Measurements from ENCODE around the gene GRIA3. TPM values are rescaled to one million over a fixed set of nuclear protein-coding genes. Genes with fewer than 3 reads are reported as not detected.
"Not testable (repeated sequence)": the region's sequence is repeated elsewhere in the genome, so short reads cannot be mapped to it uniquely, and the experiment has no call there.

GRIA3 gene
- total and polyA plus RNA-seq, 4 donors: 0.05 to 2.0 (median 0.37) TPM

- TF ChIP-seq CTCF (IDR thresholded peaks at IDR 0.05; ENCODE audit: control extremely low read depth, extremely low read depth): no peak
- ATAC-seq (ENCODE audit: insufficient read depth, low FRiP score): no peak
- no peak overlapping the region for H3K4me3 ChIP-seq
- peaks cover 0 to 2% (median 0%) of the 10 kb centered on the region in 3 donors for H3K27me3 ChIP-seq (ENCODE audit: control insufficient read depth in 3 of 3, insufficient read depth in 3 of 3, low read length in 2 of 3)
- H3K9ac ChIP-seq (ENCODE audit: insufficient read depth in 1 of 2, low read length in 2 of 2): no peak overlapping the region
- DNase-seq: no peak
- 86 to 90% methylated on average over 2 of the region's 2 CpGs for WGBS, 2 donors
- H3K36me3 ChIP-seq (ENCODE audit: control insufficient read depth in 4 of 4, insufficient read depth in 4 of 4, low read length in 4 of 4): no peaks in the 10 kb centered on the region
- H3K4me1 ChIP-seq (ENCODE audit: control insufficient read depth in 5 of 5, insufficient read depth in 5 of 5, low read length in 5 of 5): peaks cover 0 to 2% (median 0%) of the 10 kb centered on the region in 5 donors
- no peak overlapping the region for H3K27ac ChIP-seq (ENCODE audit: low read depth in 1 of 2, low read length in 1 of 2)
- H3K9me3 ChIP-seq (ENCODE audit: control insufficient read depth in 4 of 4, insufficient read depth in 3 of 4, low read length in 3 of 4): no peaks in the 10 kb centered on the region
Observed at GRCh38 chrX:123274796-123275195, 90.7 kb downstream of the GRIA3 start.

GRCh38 chrX:123277347-123277746 is 93.3 kb downstream of the GRIA3 start:
- WGBS, 2 donors: 41 to 45% methylated on average over 4 of the region's 4 CpGs
- H3K36me3 ChIP-seq (ENCODE audit: control insufficient read depth in 4 of 4, insufficient read depth in 4 of 4, low read length in 4 of 4): no peaks in the 10 kb centered on the region
- H3K4me3 ChIP-seq: no peak overlapping the region
- no peaks in the 10 kb centered on the region for H3K4me1 ChIP-seq (ENCODE audit: control insufficient read depth in 5 of 5, insufficient read depth in 5 of 5, low read length in 5 of 5)
- H3K27me3 ChIP-seq (ENCODE audit: control insufficient read depth in 3 of 3, insufficient read depth in 3 of 3, low read length in 2 of 3): peaks cover 0 to 2% (median 0%) of the 10 kb centered on the region in 3 donors
- no peak for ATAC-seq (ENCODE audit: insufficient read depth, low FRiP score)
- no peak for TF ChIP-seq CTCF (IDR thresholded peaks at IDR 0.05; ENCODE audit: control extremely low read depth, extremely low read depth)
- no peak overlapping the region for H3K9ac ChIP-seq (ENCODE audit: insufficient read depth in 1 of 2, low read length in 2 of 2)
- no peaks in the 10 kb centered on the region for H3K9me3 ChIP-seq (ENCODE audit: control insufficient read depth in 4 of 4, insufficient read depth in 3 of 4, low read length in 3 of 4)
- no peak for DNase-seq
- no peak overlapping the region for H3K27ac ChIP-seq (ENCODE audit: low read depth in 1 of 2, low read length in 1 of 2)

GRCh38 chrX:123277821-123278220 is 93.7 kb downstream of the GRIA3 start:
- 62 to 81% methylated on average over 3 of the region's 3 CpGs for WGBS, 2 donors
- H3K4me1 ChIP-seq (ENCODE audit: control insufficient read depth in 5 of 5, insufficient read depth in 5 of 5, low read length in 5 of 5): no peaks in the 10 kb centered on the region
- H3K9ac ChIP-seq (ENCODE audit: insufficient read depth in 1 of 2, low read length in 2 of 2): no peak overlapping the region
- TF ChIP-seq CTCF (IDR thresholded peaks at IDR 0.05; ENCODE audit: control extremely low read depth, extremely low read depth): no peak
- H3K27me3 ChIP-seq (ENCODE audit: control insufficient read depth in 3 of 3, insufficient read depth in 3 of 3, low read length in 2 of 3): peaks cover 0 to 2% (median 0%) of the 10 kb centered on the region in 3 donors
- ATAC-seq (ENCODE audit: insufficient read depth, low FRiP score) (no peak), DNase-seq (no peak)
- no peak overlapping the region for H3K4me3 ChIP-seq
- no peaks in the 10 kb centered on the region for H3K36me3 ChIP-seq (ENCODE audit: control insufficient read depth in 4 of 4, insufficient read depth in 4 of 4, low read length in 4 of 4)
- no peaks in the 10 kb centered on the region for H3K9me3 ChIP-seq (ENCODE audit: control insufficient read depth in 4 of 4, insufficient read depth in 3 of 4, low read length in 3 of 4)
- H3K27ac ChIP-seq (ENCODE audit: low read depth in 1 of 2, low read length in 1 of 2): no peak overlapping the region

- no peaks in the 10 kb centered on the region for H3K27me3 ChIP-seq (ENCODE audit: control insufficient read depth in 3 of 3, insufficient read depth in 3 of 3, low read length in 2 of 3)
- no peak for DNase-seq
- no peaks in the 10 kb centered on the region for H3K9me3 ChIP-seq (ENCODE audit: control insufficient read depth in 4 of 4, insufficient read depth in 3 of 4, low read length in 3 of 4)
- H3K4me3 ChIP-seq: no peak overlapping the region
- TF ChIP-seq CTCF (IDR thresholded peaks at IDR 0.05; ENCODE audit: control extremely low read depth, extremely low read depth): no peak
- no peak for ATAC-seq (ENCODE audit: insufficient read depth, low FRiP score)
- H3K9ac ChIP-seq (ENCODE audit: insufficient read depth in 1 of 2, low read length in 2 of 2): no peak overlapping the region
- no peak overlapping the region for H3K27ac ChIP-seq (ENCODE audit: low read depth in 1 of 2, low read length in 1 of 2)
- no peaks in the 10 kb centered on the region for H3K36me3 ChIP-seq (ENCODE audit: control insufficient read depth in 4 of 4, insufficient read depth in 4 of 4, low read length in 4 of 4)
- WGBS, 2 donors: 71 to 87% methylated on average over 5 of the region's 5 CpGs
- no peaks in the 10 kb centered on the region for H3K4me1 ChIP-seq (ENCODE audit: control insufficient read depth in 5 of 5, insufficient read depth in 5 of 5, low read length in 5 of 5)
Observed at GRCh38 chrX:123282241-123282640, 98.2 kb downstream of the GRIA3 start.

- DNase-seq; ATAC-seq (ENCODE audit: insufficient read depth, low FRiP score); H3K9me3 ChIP-seq (ENCODE audit: control insufficient read depth in 4 of 4, insufficient read depth in 3 of 4, low read length in 3 of 4); H3K27me3 ChIP-seq (ENCODE audit: control insufficient read depth in 3 of 3, insufficient read depth in 3 of 3, low read length in 2 of 3); H3K9ac ChIP-seq (ENCODE audit: insufficient read depth in 1 of 2, low read length in 2 of 2); H3K4me1 ChIP-seq (ENCODE audit: control insufficient read depth in 5 of 5, insufficient read depth in 5 of 5, low read length in 5 of 5); H3K36me3 ChIP-seq (ENCODE audit: control insufficient read depth in 4 of 4, insufficient read depth in 4 of 4, low read length in 4 of 4); H3K4me3 ChIP-seq; H3K27ac ChIP-seq (ENCODE audit: low read depth in 1 of 2, low read length in 1 of 2): not testable (repeated sequence)
- 37 to 57% methylated on average over 6 of the region's 6 CpGs for WGBS, 2 donors
Observed at GRCh38 chrX:123283407-123283806, 99.3 kb downstream of the GRIA3 start.
